Mucosa of stomach (tissue), 1 donor: Measurements from ENCODE around the gene ORM1.

Experiments used
- H3K27me3 ChIP-seq: one replicate; pipeline ENCODE4 v1.7.0; 2013; ENCODE audit warnings: mild to moderate bottlenecking, low read length; ENCODE audit not compliant: control insufficient read depth, insufficient read depth
- H3K36me3 ChIP-seq: one replicate; pipeline ENCODE4 v1.7.0; 2013; ENCODE audit warnings: low read length; ENCODE audit not compliant: control insufficient read depth, insufficient read depth
- H3K4me1 ChIP-seq: one replicate; pipeline ENCODE4 v1.7.0; 2013; ENCODE audit warnings: mild to moderate bottlenecking, low read length; ENCODE audit not compliant: control insufficient read depth, insufficient read depth
- H3K4me3 ChIP-seq: one replicate; pipeline ENCODE4 v1.7.0; 2013; ENCODE audit warnings: low read length
- H3K9ac ChIP-seq: one replicate; pipeline ENCODE4 v1.7.0; 2013; ENCODE audit warnings: mild to moderate bottlenecking, low read length, moderate library complexity
- H3K9me3 ChIP-seq: one replicate; pipeline ENCODE4 v1.7.0; 2013; ENCODE audit warnings: mild to moderate bottlenecking, low read length, moderate library complexity; ENCODE audit not compliant: control insufficient read depth
- donor health status: Pancreatic carcinoma.

Gene ORM1

GRCh38 chr9:114370251-114370967 is 47.5 kb downstream of the ORM1 start:
- no peaks in the 10 kb centered on the region for H3K4me1 ChIP-seq
- no peak overlapping the region for H3K4me3 ChIP-seq
- H3K9me3 ChIP-seq = no peaks in the 10 kb centered on the region
- H3K36me3 ChIP-seq = peaks cover 5% of the 10 kb centered on the region
- H3K27me3 ChIP-seq = no peaks in the 10 kb centered on the region
- H3K9ac ChIP-seq = no peak overlapping the region

GRCh38 chr9:114370968-114371320 is 48.0 kb downstream of the ORM1 start:
- no peaks in the 10 kb centered on the region for H3K4me1 ChIP-seq
- H3K9ac ChIP-seq = no peak overlapping the region
- peaks cover 5% of the 10 kb centered on the region for H3K36me3 ChIP-seq
- no peak overlapping the region for H3K4me3 ChIP-seq
- no peaks in the 10 kb centered on the region for H3K9me3 ChIP-seq
- H3K27me3 ChIP-seq = no peaks in the 10 kb centered on the region

GRCh38 chr9:114371343-114371944 is 48.5 kb downstream of the ORM1 start:
- Histone ChIP-seq H3K9me3 (no peaks in the 10 kb centered on the region), H3K4me1 (no peaks in the 10 kb centered on the region), H3K9ac (no peak overlapping the region), H3K36me3 (peaks cover 5% of the 10 kb centered on the region), H3K27me3 (no peaks in the 10 kb centered on the region), H3K4me3 (no peak overlapping the region)

GRCh38 chr9:114371973-114372917 is 49.3 kb downstream of the ORM1 start:
- H3K9me3 ChIP-seq = no peaks in the 10 kb centered on the region
- no peaks in the 10 kb centered on the region for H3K4me1 ChIP-seq
- no peaks in the 10 kb centered on the region for H3K27me3 ChIP-seq
- no peak overlapping the region for H3K9ac ChIP-seq
- H3K4me3 ChIP-seq = no peak overlapping the region
- H3K36me3 ChIP-seq = peaks cover 12% of the 10 kb centered on the region

GRCh38 chr9:114372921-114373448 is 50.1 kb downstream of the ORM1 start:
- Histone ChIP-seq H3K36me3 (peaks cover 12% of the 10 kb centered on the region), H3K9ac (no peak overlapping the region), H3K4me1 (no peaks in the 10 kb centered on the region), H3K27me3 (no peaks in the 10 kb centered on the region), H3K9me3 (no peaks in the 10 kb centered on the region), H3K4me3 (no peak overlapping the region)

- Histone ChIP-seq H3K4me3 (no peak overlapping the region), H3K27me3 (no peaks in the 10 kb centered on the region), H3K9me3 (no peaks in the 10 kb centered on the region), H3K9ac (no peak overlapping the region), H3K36me3 (peaks cover 11% of the 10 kb centered on the region), H3K4me1 (no peaks in the 10 kb centered on the region)
These were observed 51.2 kb downstream of the ORM1 start for GRCh38 chr9:114373960-114374730.

GRCh38 chr9:114374936-114375335 is 52.0 kb downstream of the ORM1 start:
- no peaks in the 10 kb centered on the region for H3K27me3 ChIP-seq
- no peak overlapping the region for H3K9ac ChIP-seq
- H3K4me1 ChIP-seq = no peaks in the 10 kb centered on the region
- H3K36me3 ChIP-seq = peaks cover 12% of the 10 kb centered on the region
- H3K4me3 ChIP-seq = no peak overlapping the region
- H3K9me3 ChIP-seq = no peaks in the 10 kb centered on the region

- H3K9me3 ChIP-seq = no peaks in the 10 kb centered on the region
- H3K4me1 ChIP-seq = no peaks in the 10 kb centered on the region
- H3K4me3 ChIP-seq = no peak overlapping the region
- H3K36me3 ChIP-seq = peaks cover 12% of the 10 kb centered on the region
- H3K9ac ChIP-seq = no peak overlapping the region
- no peaks in the 10 kb centered on the region for H3K27me3 ChIP-seq
These were observed 52.7 kb downstream of the ORM1 start for GRCh38 chr9:114375386-114376175.
